Panc1 (cell line): Measurements from ENCODE around the gene SLCO6A1. TPM values are rescaled to one million over a fixed set of nuclear protein-coding genes. Genes with fewer than 3 reads are reported as not detected.
A peak's percentile ranks its signal among the peaks of the same experiment; 100 is the strongest.

Experiments
- ATAC-seq: fragments of 200-7000 bp; cut with Tn5 transposase; 2 replicates; pipeline ENCODE4 v1.9.1; 2020; ENCODE audit warnings: mild to moderate bottlenecking, moderate library complexity
- Bru-seq: library from RNA; stranded (reverse); fragments of 400-500 nt; gene quantifications from one replicate; lab custom pipeline; 2021; lab: Mats Ljungman, UMichigan
- BruChase-seq, 2 experiments: library from RNA; stranded (reverse); fragments of 400-500 nt; gene quantifications; one replicate each; lab custom pipeline; 2021; lab: Mats Ljungman, UMichigan
- BruUV-seq: library from RNA; stranded (reverse); fragments of 400-500 nt; replicated peaks from 2 replicates; lab custom pipeline; 2021; lab: Mats Ljungman, UMichigan
- CTCF ChIA-PET: fragments of 300-600 bp; sonication (Branson Sonifier 250); formaldehyde crosslinking; loops from one replicate; lab custom pipeline; 2022; ENCODE audit warnings: antibody characterized with exemption; lab: Charles Lee
- POLR2A ChIA-PET: fragments of 300-600 bp; sonication (Branson Sonifier 250); formaldehyde crosslinking; loops from one replicate; lab custom pipeline; 2022; ENCODE audit warnings: antibody characterized with exemption; lab: Charles Lee
- DNase-seq: peaks from one replicate; pipeline ENCODE4 v3.0.0-alpha.2; 2010; ENCODE audit warnings: low read depth, low spot score
- H3K27ac ChIP-seq: 2 replicates; pipeline ENCODE4 v1.5.1; 2011; ENCODE audit warnings: mild to moderate bottlenecking, low read length, inconsistent platforms
- H3K27me3 ChIP-seq: fragments of 200-500 bp; sonication (Bioruptor generic); 2 replicates; pipeline ENCODE4 v1.6.0; 2014; ENCODE audit warnings: low read length, inconsistent platforms; ENCODE audit not compliant: control insufficient read depth, insufficient read depth
- H3K36me3 ChIP-seq: fragments of 200-500 bp; sonication (Bioruptor generic); 2 replicates; pipeline ENCODE4 v1.5.1; 2014; ENCODE audit warnings: inconsistent platforms, mild to moderate bottlenecking, low read length, moderate library complexity; ENCODE audit not compliant: control insufficient read depth, insufficient read depth
- H3K4me1 ChIP-seq: 2 replicates; pipeline ENCODE4 v1.5.1; 2011; ENCODE audit warnings: inconsistent platforms, mild to moderate bottlenecking, low read length, moderate library complexity; ENCODE audit not compliant: control insufficient read depth, insufficient read depth
- H3K4me3 ChIP-seq, 2 experiments: 2 replicates each; pipeline ENCODE4 v1.5.1; 2011 to 2012; ENCODE audit warnings: low read depth in 2 of 2, low read length in 2 of 2, mild to moderate bottlenecking in 2 of 2, inconsistent platforms in 1 of 2, moderate library complexity in 1 of 2
- H3K9me3 ChIP-seq: fragments of 200-500 bp; sonication (Bioruptor generic); 2 replicates; pipeline ENCODE4 v1.5.1; 2014; ENCODE audit warnings: low read depth, mild to moderate bottlenecking, inconsistent platforms, low read length, moderate library complexity; ENCODE audit not compliant: control insufficient read depth, insufficient read depth
- POLR2AphosphoS5 ChIP-seq: IDR thresholded peaks from 2 replicates; pipeline ENCODE4 v1.6.1; 2012; ENCODE audit warnings: mild to moderate bottlenecking, low read depth, low read length, moderate library complexity
- SIN3A ChIP-seq: IDR thresholded peaks from 2 replicates; pipeline ENCODE4 v1.6.1; 2012; ENCODE audit warnings: low read depth, mild to moderate bottlenecking, low read length, moderate library complexity, borderline replicate concordance; ENCODE audit not compliant: insufficient read depth
- TCF7L2 ChIP-seq: IDR thresholded peaks from 2 replicates; pipeline ENCODE4 v1.6.1; 2011; ENCODE audit warnings: mild to moderate bottlenecking, low read depth, low read length, inconsistent platforms
- in situ Hi-C: cut with HindIII; loops from 2 replicates; pipeline ENCODE4 v1.10.0; 2016; ENCODE audit warnings: low sequenced_read_pairs, low pct_unique_long_range_greater_than_20kb
- intact Hi-C: fragments of 100-400 bp; cut with micrococcal nuclease; formaldehyde crosslinking; loops from one replicate; pipeline ENCODE4 v1.10.0; 2022; ENCODE audit not compliant: unreplicated experiment
- long read RNA-seq: library from polyadenylated mRNA; unstranded; transcript quantifications from one replicate; pipeline ENCODE4 v2.0.0, GENCODE V29; 2021; ENCODE audit not compliant: unreplicated experiment
- polyA plus RNA-seq: library from polyadenylated mRNA; unstranded; fragments of >200 nt; gene quantifications from one replicate; pipeline ENCODE4 v1.2.1, GENCODE V29; 2012; ENCODE audit warnings: missing spikeins; ENCODE audit not compliant: insufficient read length
- total RNA-seq: library from RNA; stranded (reverse); gene quantifications from one replicate; pipeline ENCODE4 v1.2.1, GENCODE V29; 2021; ENCODE audit not compliant: unreplicated experiment
- TF ChIP-seq, protein P1 (sequence below), 2 experiments: IDR thresholded peaks; 2 replicates each; pipeline ENCODE4 v1.6.1; 2011 to 2012; ENCODE audit warnings: low read depth in 2 of 2, control low read depth in 1 of 2, low read length in 1 of 2, mild to moderate bottlenecking in 1 of 2, moderate library complexity in 1 of 2; ENCODE audit not compliant: insufficient read depth in 1 of 2
- TF ChIP-seq, protein P2 (sequence below): fragments of 450-650 bp; IDR thresholded peaks from 2 replicates; pipeline ENCODE4 v1.5.1; 2017; ENCODE audit warnings: mild to moderate bottlenecking

The SLCO6A1 gene
- total RNA-seq (not detected), Bru-seq, nascent RNA (percentile 0 among the genes with signal in this experiment), BruChase-seq, experiment 1, labeled RNA remaining after a 2-hour chase (percentile 1 among the genes with signal in this experiment), BruChase-seq, experiment 2, labeled RNA remaining after a 6-hour chase (percentile 1 among the genes with signal in this experiment)
- not detected for polyA plus RNA-seq
- long read RNA-seq, result 0 reads

- TF ChIP-seq, protein P1, sequence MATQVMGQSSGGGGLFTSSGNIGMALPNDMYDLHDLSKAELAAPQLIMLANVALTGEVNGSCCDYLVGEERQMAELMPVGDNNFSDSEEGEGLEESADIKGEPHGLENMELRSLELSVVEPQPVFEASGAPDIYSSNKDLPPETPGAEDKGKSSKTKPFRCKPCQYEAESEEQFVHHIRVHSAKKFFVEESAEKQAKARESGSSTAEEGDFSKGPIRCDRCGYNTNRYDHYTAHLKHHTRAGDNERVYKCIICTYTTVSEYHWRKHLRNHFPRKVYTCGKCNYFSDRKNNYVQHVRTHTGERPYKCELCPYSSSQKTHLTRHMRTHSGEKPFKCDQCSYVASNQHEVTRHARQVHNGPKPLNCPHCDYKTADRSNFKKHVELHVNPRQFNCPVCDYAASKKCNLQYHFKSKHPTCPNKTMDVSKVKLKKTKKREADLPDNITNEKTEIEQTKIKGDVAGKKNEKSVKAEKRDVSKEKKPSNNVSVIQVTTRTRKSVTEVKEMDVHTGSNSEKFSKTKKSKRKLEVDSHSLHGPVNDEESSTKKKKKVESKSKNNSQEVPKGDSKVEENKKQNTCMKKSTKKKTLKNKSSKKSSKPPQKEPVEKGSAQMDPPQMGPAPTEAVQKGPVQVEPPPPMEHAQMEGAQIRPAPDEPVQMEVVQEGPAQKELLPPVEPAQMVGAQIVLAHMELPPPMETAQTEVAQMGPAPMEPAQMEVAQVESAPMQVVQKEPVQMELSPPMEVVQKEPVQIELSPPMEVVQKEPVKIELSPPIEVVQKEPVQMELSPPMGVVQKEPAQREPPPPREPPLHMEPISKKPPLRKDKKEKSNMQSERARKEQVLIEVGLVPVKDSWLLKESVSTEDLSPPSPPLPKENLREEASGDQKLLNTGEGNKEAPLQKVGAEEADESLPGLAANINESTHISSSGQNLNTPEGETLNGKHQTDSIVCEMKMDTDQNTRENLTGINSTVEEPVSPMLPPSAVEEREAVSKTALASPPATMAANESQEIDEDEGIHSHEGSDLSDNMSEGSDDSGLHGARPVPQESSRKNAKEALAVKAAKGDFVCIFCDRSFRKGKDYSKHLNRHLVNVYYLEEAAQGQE (IDR thresholded peaks at IDR 0.05; ENCODE audit: insufficient read depth in 1 of 2, low read depth in 2 of 2, low read length in 1 of 2), result no peak
These were observed at the start of gene SLCO6A1 for GRCh38 chr5:102498271-102499034. SLCO6A1 (minus strand) TSS chr5:102499001; CDS start chr5:102498844, 157 bp downstream.

GRCh38 chr5:102547141-102548035 is 48.6 kb upstream of the SLCO6A1 start:
- no peak for ATAC-seq
- intact Hi-C loops, result no loop called here
- ChIA-PET POLR2A (no interaction called here), CTCF (no interaction called here)
- no peak for TF ChIP-seq SIN3A
- TF ChIP-seq, protein P1 (IDR thresholded peaks at IDR 0.05; ENCODE audit: insufficient read depth in 1 of 2, low read depth in 2 of 2, low read length in 1 of 2), result no peak
- TF ChIP-seq POLR2AphosphoS5, result no peak
- TF ChIP-seq, protein P2, sequence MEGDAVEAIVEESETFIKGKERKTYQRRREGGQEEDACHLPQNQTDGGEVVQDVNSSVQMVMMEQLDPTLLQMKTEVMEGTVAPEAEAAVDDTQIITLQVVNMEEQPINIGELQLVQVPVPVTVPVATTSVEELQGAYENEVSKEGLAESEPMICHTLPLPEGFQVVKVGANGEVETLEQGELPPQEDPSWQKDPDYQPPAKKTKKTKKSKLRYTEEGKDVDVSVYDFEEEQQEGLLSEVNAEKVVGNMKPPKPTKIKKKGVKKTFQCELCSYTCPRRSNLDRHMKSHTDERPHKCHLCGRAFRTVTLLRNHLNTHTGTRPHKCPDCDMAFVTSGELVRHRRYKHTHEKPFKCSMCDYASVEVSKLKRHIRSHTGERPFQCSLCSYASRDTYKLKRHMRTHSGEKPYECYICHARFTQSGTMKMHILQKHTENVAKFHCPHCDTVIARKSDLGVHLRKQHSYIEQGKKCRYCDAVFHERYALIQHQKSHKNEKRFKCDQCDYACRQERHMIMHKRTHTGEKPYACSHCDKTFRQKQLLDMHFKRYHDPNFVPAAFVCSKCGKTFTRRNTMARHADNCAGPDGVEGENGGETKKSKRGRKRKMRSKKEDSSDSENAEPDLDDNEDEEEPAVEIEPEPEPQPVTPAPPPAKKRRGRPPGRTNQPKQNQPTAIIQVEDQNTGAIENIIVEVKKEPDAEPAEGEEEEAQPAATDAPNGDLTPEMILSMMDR, result no peak
- TF ChIP-seq TCF7L2, result no peak
- BruUV-seq, result no TSS peak
- Histone ChIP-seq H3K27me3 (no peaks in the 10 kb centered on the region), H3K36me3 (no peaks in the 10 kb centered on the region), H3K4me3 (no peak overlapping the region), H3K9me3 (no peaks in the 10 kb centered on the region), H3K4me1 (no peaks in the 10 kb centered on the region), H3K27ac (no peak overlapping the region)
- DNase-seq, result no peak
- in situ Hi-C loops, result no loop called here

More at GRCh38 chr5:102498271-102499034, at the start of gene SLCO6A1:
- Histone ChIP-seq H3K4me3 (no peak within 1 kb of the TSS), H3K36me3 (no peaks in the 10 kb centered on the region), H3K27me3 (no peaks in the 10 kb centered on the region), H3K4me1 (no peaks in the 10 kb centered on the region), H3K27ac (no peak within 1 kb of the TSS), H3K9me3 (no peaks in the 10 kb centered on the region)
- POLR2A ChIA-PET, result no interaction called here
- BruUV-seq, result no TSS peak
- ATAC-seq (no peak), DNase-seq (no peak)
- CTCF ChIA-PET, result no interaction called here
- intact Hi-C loops (no loop called here), in situ Hi-C loops (no loop called here)
